ENCODE data around the gene USP12. TPM values are rescaled to one million over a fixed set of nuclear protein-coding genes. Genes with fewer than 3 reads are reported as not detected.

The USP12 gene
- total RNA-seq, 2 donors from 2014 or later: 11.3 to 21.5 TPM

- WGBS: 81% methylated on average over 6 of the region's 6 CpGs
- intact Hi-C loops (cut with DNase I): no loop called here
- no peak for TF ChIP-seq POLR2AphosphoS5 (IDR thresholded peaks at IDR 0.05)
- TF ChIP-seq, protein P1, sequence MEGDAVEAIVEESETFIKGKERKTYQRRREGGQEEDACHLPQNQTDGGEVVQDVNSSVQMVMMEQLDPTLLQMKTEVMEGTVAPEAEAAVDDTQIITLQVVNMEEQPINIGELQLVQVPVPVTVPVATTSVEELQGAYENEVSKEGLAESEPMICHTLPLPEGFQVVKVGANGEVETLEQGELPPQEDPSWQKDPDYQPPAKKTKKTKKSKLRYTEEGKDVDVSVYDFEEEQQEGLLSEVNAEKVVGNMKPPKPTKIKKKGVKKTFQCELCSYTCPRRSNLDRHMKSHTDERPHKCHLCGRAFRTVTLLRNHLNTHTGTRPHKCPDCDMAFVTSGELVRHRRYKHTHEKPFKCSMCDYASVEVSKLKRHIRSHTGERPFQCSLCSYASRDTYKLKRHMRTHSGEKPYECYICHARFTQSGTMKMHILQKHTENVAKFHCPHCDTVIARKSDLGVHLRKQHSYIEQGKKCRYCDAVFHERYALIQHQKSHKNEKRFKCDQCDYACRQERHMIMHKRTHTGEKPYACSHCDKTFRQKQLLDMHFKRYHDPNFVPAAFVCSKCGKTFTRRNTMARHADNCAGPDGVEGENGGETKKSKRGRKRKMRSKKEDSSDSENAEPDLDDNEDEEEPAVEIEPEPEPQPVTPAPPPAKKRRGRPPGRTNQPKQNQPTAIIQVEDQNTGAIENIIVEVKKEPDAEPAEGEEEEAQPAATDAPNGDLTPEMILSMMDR (IDR thresholded peaks at IDR 0.05): no peak
- TF ChIP-seq POLR2A (IDR thresholded peaks at IDR 0.05): no peak
- Histone ChIP-seq H3K27ac (no peak overlapping the region), H3K4me1 (replicated peaks) (no peaks in the 10 kb centered on the region), H3K36me3 (no peaks in the 10 kb centered on the region), H3K4me3 (no peak overlapping the region), H3K9me3 (no peaks in the 10 kb centered on the region), H3K27me3 (replicated peaks; ENCODE audit: insufficient read depth) (no peaks in the 10 kb centered on the region)
- DNase-seq (ENCODE audit: low spot score): no peak
Observed at GRCh38 chr13:27086599-27087265, 84.9 kb downstream of the USP12 start.

DNA sequence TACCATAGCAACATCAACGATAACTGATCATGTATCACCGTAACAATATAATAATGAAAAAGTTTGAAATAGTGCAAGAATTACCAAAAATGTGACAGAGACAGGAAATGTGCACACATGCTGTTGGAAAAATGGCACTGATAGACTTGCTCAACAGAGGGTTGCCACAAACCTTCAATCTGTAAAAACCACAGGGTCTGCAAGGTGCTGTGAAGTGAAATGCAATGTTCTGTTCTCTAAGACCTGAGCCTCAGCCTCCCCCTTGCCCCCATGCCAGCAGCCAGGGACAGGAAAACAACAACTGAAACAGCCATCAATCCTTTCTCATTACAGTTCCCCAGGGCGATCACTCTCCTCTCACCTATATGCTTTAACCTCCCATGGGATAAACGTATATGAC lies 88.4 kb downstream of the USP12 start:
- intact Hi-C loops (cut with DNase I): no loop called here
- Histone ChIP-seq H3K4me1 (replicated peaks) (no peaks in the 10 kb centered on the region), H3K27me3 (replicated peaks; ENCODE audit: insufficient read depth) (no peaks in the 10 kb centered on the region), H3K9me3 (no peaks in the 10 kb centered on the region), H3K27ac (no peak overlapping the region), H3K4me3 (no peak overlapping the region), H3K36me3 (no peaks in the 10 kb centered on the region)
- TF ChIP-seq, protein P1 (IDR thresholded peaks at IDR 0.05): no peak
- TF ChIP-seq POLR2AphosphoS5 (IDR thresholded peaks at IDR 0.05) (no peak), POLR2A (IDR thresholded peaks at IDR 0.05) (no peak)
- DNase-seq (ENCODE audit: low spot score): no peak
- 88% methylated on average over 4 of the region's 4 CpGs for WGBS

DNA sequence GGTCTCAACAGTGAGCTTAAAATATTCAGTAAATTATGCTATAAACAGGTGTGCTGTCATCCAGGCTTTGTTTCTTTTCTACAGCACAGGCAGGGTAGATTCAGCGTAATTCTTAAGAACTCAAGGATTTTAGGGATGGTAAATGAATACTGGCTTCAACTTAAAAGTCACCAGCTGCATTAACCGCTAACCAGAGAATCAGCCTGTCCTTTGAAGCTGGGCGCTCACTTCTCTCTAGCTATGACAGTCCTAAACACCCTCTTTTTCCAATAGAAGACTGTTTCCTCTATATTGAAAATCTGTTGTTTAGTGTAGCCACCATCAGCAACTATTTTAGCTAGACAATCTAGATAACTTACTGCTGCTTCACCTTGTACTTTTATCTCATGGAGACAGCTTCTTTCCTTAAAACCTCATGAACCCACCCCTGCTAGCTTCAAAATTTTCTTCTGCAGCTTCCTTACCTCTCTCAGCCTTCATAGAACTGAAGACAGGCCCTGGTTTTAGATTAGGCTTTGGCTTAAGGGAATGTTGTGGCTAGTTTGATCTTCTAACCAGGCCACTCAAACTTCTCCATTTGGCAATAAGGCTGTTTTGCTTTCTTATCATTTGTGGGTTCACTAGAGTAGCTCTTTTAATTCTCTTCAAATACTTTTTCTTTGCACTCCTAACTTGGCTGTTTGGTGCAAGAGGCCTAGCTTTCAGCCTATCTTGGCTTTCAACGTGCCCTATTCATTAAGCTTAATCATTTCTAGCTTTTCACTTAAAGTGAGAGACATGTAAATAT lies 89.5 kb downstream of the USP12 start:
- TF ChIP-seq POLR2A (IDR thresholded peaks at IDR 0.05): no peak
- TF ChIP-seq, protein P1 (IDR thresholded peaks at IDR 0.05): no peak
- no peak for TF ChIP-seq POLR2AphosphoS5 (IDR thresholded peaks at IDR 0.05)
- no peaks in the 10 kb centered on the region for H3K27me3 ChIP-seq (replicated peaks; ENCODE audit: insufficient read depth)
- DNase-seq (ENCODE audit: low spot score): no peak
- no peak overlapping the region for H3K4me3 ChIP-seq
- intact Hi-C loops (cut with DNase I): no loop called here
- WGBS: 94% methylated on average over 4 of the region's 4 CpGs
- H3K9me3 ChIP-seq: no peaks in the 10 kb centered on the region
- H3K4me1 ChIP-seq (replicated peaks): no peaks in the 10 kb centered on the region
- no peaks in the 10 kb centered on the region for H3K36me3 ChIP-seq
- no peak overlapping the region for H3K27ac ChIP-seq

DNA sequence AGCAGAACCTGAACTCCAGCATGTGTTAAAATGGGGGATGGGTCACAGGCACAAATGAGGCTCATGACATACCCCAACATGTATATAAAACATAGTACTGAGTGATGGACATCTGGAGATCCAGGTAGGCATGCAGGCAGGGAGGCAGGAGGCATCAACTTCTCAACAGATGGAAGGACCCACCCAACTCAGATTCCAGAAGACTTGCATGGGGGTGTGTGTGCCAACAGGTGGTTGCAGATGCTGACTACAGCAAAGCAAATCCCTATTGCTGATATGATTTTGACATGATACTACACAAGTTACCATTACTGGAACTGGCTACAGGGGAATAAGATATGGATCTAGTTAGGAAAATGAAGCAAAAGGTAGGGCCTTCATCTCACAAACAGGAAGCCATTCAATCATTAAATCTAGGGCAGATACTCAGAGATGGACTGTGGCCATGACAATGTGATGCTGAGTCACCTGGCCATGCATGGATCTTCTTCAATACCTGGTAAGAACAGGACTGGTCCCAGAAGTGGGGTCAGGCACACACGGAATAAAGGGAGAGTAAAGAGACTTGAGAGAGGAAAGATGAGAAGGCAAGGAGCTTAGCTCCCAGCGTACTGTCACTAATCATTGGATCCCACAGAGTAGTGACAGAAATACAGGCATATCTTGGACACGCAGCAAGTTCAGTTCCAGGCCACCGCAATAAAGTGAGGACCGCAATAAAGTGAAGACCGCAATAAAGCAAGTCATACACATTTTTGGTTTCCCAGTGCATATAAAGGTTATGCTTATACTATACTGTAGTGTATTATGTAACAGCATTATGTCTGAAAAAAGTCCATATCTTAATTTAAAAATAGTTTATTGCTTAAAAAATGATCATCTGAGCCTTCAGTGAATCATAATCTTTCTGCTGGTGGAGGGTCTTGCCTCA lies 91.3 kb downstream of the USP12 start:
- Histone ChIP-seq H3K9me3 (no peaks in the 10 kb centered on the region), H3K4me3 (no peak overlapping the region), H3K4me1 (replicated peaks) (no peaks in the 10 kb centered on the region), H3K27me3 (replicated peaks; ENCODE audit: insufficient read depth) (no peaks in the 10 kb centered on the region), H3K36me3 (no peaks in the 10 kb centered on the region), H3K27ac (no peak overlapping the region)
- DNase-seq (ENCODE audit: low spot score): no peak
- 87% methylated on average over 6 of the region's 6 CpGs for WGBS
- intact Hi-C loops (cut with DNase I): no loop called here
- TF ChIP-seq, protein P1 (IDR thresholded peaks at IDR 0.05): no peak
- TF ChIP-seq POLR2AphosphoS5 (IDR thresholded peaks at IDR 0.05) (no peak), POLR2A (IDR thresholded peaks at IDR 0.05) (no peak)

All from prostate gland (tissue), 2 donors.